Posterior cingulate gyrus (tissue), 11 donors: ENCODE data around the gene CTBP1.

ENCODE experiments used
- DNase-seq, 10 donors: peaks; one replicate each; pipeline versions ENCODE4 v3.0.0 to v3.0.0-alpha.2; 2020 to 2021; ENCODE audit warnings: mixed read lengths in 3 of 10
- intact Hi-C: fragments of 100-400 bp; cut with DNase I; formaldehyde crosslinking; loops from one replicate; pipeline ENCODE4 v1.15.1; 2023

The CTBP1 gene

DNA sequence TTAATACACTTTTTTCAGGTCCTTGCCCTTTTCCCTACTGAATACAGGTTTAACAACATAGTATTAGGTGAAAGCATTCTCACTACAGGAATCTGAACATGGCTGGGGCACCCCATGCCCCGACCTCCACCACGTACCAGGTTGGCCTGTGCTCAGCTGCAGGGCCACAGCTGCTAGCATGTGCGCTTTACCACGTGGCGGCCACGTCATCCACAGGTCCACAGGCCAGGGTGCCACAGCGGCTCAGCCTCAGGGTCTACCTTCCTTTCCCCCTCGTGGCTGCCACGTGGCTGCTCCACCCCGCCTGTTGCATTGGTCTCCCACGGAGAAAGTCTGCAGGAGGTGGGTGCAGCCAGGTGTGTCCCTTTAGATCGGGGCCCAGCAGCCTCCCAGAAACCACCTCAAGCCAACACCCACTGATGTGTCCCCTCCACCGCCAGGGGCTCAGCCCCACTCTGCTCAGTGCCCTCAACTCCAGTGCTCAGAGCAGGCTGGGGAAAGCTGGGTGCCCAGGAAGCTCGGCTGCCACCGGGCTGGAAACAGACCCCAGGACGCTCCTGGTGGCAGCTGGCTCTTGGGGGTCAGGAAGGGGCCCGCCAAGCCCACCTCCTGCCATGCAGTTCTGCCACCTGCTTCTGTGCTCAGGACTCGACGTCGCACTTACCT is 17.8 kb downstream of the CTBP1 start:
- intact Hi-C loops: no loop called here
- no peak for DNase-seq

- DNase-seq: no peak
- intact Hi-C loops: no loop called here
Observed at GRCh38 chr4:1230316-1230715, 18.6 kb downstream of the CTBP1 start.

- no peak for DNase-seq
- intact Hi-C loops: no loop called here
Observed at GRCh38 chr4:1229117-1229849, 19.6 kb downstream of the CTBP1 start.

DNA sequence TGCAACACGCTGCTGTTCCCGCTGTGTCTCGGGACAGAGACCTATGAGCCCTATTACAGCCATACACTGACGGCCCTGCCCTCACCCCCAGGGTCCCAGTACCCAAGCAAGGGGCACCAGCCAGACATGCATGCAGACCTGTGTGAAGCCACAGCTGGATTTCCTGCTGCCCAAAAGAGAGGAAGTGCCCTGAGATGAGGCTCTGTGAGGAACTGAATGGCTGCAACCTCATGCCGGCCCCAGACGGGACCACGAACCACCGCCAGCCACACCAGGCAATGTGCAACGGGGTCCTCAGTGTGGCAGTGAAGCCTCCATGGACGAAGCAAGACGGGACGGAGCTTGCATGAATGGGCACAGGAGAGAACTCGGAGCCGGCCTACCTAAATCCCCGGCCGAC is 21.1 kb downstream of the CTBP1 start:
- intact Hi-C loops: no loop called here
- no peak for DNase-seq

DNA sequence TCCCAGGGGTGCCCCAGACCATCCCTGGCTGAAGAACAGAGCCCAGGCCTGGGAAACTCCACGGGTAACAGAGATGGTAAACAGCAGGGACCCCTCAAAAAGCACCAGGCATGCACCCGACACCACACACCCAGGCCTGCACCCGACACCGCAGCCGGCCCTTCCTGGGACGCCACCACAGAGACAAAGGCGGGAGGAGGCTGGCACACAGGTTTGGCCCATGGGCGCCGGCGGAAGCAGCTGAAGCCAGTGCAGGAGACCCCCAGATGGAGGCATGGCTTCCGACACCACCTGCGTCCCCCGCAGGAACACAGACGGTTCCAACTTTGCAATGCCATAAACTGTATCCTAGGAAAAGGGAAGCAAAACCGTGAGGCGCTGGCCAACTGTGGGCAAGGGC is 22.3 kb downstream of the CTBP1 start:
- intact Hi-C loops: no loop called here
- DNase-seq: no peak

DNA sequence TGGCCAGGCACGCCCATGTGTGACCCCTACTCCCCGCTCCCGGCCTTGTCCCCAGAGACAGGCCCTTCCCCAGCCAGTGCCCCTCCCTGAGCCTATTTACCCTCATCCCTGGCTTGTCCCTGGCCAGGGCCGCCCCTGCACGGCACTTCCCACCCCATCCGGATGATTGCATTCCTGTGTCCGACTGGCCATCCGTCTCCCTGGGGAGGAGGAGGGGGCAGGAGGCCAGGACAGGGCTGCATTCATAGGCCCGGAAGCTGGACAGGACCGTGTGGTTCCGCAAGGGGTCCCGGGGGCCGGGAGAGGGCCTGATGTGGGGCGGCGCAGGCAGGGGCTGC is 22.8 kb downstream of the CTBP1 start:
- intact Hi-C loops: no loop called here
- no peak for DNase-seq

DNA sequence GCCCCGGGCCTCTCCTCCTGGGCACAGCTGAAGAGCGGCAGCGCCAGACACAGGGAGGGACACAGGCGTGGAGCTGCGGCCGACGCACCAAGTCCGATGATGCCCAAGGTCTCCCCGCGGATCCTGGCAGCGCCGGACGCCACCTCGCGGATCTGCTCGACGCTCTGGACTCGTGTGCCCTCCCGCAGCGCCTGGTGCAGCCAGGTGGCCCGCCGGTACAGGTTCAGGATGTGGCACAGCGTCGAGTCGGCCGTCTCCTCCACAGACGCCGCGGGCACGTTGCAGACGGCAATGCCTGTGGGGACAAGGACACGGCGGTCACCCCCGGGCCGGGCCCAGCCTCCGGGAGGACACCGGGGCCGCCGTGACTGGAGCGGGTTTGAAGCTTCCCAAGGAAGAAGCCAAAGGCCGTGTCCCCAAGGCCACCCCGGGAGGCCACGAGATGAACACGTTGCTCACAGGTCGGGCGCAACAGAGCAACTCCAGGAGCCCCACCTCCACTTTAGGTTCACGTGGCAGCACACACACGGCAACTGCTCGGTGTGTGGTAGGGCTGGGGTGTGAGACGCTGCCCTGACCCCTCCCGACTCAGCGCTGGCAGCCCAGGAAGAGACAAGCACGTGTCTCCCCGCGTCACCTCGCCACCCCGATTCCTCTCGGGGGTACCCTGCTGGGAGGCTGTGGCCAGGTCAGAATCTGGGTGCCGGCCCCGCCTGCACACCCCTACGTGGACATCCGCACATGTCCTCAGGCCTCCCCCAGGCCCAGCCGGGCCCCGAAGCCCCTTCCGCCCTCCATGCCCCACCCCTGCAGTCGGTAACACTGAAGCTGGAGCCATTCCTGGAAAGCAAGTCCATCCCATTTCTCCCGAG is 23.4 kb downstream of the CTBP1 start:
- no peak for DNase-seq
- intact Hi-C loops: no loop called here

GRCh38 chr4:1223841-1224809 is 24.8 kb downstream of the CTBP1 start:
- no peak for DNase-seq
- intact Hi-C loops: no loop called here

GRCh38 chr4:1222938-1223690 is 25.8 kb downstream of the CTBP1 start:
- DNase-seq: no peak
- intact Hi-C loops: no loop called here

GRCh38 chr4:1222036-1222789 is 26.7 kb downstream of the CTBP1 start:
- intact Hi-C loops: no loop called here
- no peak for DNase-seq

DNA sequence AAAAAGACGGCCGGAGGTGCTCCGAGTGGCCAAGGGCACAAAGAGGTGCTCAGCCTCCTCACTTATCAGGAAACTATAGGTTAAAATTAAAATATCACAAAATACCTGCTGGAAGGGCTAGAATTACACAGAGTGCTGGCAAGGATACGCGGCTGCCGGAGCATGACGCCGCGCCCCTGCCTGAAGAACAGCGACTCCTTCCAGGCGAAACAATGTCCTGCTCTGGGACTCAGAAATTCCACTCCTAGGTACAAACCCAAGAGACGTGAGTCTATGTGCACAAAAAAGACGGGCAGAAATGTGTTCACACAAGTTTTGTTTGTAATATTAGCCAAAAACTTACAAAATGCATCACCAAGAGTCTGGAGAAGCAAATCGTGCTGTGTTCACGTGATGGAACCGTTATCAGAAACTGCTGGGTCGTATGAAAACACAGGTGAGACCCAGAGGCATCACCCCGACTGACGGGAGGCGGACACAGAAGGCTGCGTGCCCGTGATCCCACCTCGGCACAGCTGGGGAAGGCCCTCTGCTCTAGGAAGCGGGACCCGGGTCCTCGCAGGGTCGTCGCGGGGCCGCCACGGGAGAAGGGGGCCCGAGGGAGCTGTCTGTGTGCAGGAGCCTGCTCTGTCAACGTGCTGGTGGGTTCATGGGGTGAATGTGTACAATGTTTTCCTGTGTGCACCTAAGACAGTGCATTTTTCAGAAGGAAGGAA is 27.6 kb downstream of the CTBP1 start:
- no peak for DNase-seq
- intact Hi-C loops: no loop called here

DNA sequence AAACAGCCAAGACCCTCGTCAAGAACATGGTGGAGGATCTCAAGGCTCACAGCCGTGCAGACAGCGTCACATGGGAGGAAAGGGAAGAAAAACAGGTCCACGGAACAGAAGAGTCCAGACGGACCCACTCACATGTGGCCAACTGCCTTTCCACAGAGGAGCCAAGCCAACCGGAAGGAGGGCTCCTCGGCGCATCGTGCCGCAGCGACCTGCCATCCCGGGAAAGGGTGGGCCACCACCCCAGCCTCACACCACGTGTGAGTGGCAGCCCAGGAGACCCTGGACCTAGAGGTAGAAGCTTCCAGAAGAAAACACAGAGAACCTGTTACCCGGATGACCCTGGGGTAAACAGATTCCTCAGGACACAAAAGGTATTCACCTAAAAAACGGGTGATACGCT is 28.4 kb downstream of the CTBP1 start:
- DNase-seq: no peak
- intact Hi-C loops: no loop called here

DNA sequence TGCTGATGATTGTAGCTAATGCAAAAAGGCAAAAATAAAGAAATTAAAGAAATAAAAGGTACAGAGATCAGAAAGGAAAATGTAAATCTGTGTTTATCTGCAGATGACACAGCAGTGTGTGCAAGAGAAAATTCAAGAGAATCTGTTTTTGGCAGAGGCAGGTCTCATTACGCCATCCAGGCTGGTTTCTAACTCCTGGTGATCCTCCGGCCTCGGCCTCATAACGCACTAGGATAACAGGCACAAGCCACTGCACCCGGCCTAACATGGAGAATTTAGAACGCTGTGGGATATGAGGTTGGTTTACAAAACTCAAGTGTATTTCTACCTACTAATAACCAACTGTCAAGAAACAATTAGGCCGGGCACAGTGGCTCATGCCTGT is 29.4 kb downstream of the CTBP1 start:
- intact Hi-C loops: no loop called here

GRCh38 chr4:1218634-1219565 is 30.0 kb downstream of the CTBP1 start:
- intact Hi-C loops: no loop called here
- no peak for DNase-seq

More for the DNA sequence above, 29.4 kb downstream of the CTBP1 start:
- no peak for DNase-seq

DNA sequence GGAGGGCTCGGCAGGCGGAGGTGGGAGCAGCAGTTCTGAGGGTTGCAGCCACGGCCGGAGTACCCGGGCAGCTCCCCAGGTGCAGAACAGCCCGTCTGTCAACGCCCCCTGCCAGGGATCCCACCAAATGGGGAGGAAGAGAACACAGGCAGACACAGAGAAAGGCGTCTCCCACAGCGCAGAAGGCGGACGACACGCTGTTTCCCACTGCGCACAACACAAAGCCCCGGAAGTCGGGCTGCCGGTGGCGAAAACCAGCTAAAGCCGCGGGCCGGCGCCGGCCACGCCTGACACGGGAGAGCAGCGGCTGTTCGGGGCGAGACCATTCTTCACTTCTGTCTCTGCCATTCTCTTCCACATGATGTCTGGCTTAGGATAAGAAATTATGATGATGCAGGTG is 31.6 kb downstream of the CTBP1 start:
- no peak for DNase-seq
- intact Hi-C loops: no loop called here

- DNase-seq: peak in 2 of 10 donors; percentile 24 to 93
Observed at GRCh38 chr4:1216869-1217294, 32.0 kb downstream of the CTBP1 start.

GRCh38 chr4:1216076-1216614 is 32.8 kb downstream of the CTBP1 start:
- DNase-seq: no peak
- intact Hi-C loops: no loop called here

More at GRCh38 chr4:1216869-1217294, 32.0 kb downstream of the CTBP1 start:
- intact Hi-C loops: no loop called here
